ENCODE results near the gene KIAA1217. TPM values are rescaled to one million over a fixed set of nuclear protein-coding genes. Genes with fewer than 3 reads are reported as not detected.
A peak's percentile ranks its signal among the peaks of the same experiment; 100 is the strongest.

KIAA1217 gene
- total and polyA plus RNA-seq, 2 of the 4 experiments (the other 2 are of a cell fraction), result 3.4 to 4.4 TPM

DNA sequence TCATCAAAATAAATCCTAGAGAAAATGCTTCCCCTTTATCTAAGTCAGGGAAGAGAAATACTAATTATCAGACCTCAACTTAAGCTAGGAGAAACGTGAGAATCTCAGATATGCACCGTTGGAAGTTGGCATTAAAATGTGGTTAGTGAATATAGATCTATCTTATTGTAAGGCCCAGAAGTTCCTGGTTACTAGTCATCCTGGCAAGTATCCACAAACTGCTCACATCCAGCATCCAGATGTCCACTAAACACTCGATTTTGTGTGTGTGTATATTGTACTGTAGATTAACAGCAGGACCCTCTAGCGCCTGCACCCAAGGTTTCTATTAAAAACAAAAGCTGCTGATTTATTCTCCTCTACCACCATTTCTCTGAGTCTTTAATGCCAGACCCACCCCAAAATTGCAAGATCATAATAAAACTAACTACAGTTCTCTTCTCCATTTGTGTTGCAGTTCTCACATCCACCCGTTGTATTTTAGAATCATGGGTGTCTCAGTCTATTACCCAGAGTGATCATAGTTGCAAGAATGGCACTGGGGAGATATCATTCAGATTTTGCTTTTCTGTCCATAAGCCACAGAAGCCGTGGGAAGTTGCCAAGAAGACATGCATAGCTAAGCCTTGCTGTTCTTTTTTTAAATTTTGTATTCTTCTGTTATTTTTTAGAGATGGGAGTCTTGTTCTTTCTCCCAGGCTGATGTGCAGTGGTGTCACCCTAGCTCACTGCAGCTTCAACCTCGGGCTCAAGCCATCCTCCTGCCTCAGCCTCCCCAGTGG is 165.4 kb downstream of the KIAA1217 start:
- H3K79me1 ChIP-seq (ENCODE audit: low read depth in 1 of 2, low read length in 2 of 2), result no peaks in the 10 kb centered on the region
- H3K14ac ChIP-seq (replicated peaks; ENCODE audit: low read depth, low read length), result no peak overlapping the region
- no peaks in the 10 kb centered on the region for H3K36me3 ChIP-seq (ENCODE audit: control insufficient read depth, insufficient read depth, low read length)
- H2BK120ac ChIP-seq (ENCODE audit: low read depth, low read length), result no peak overlapping the region
- no peak overlapping the region for H3K56ac ChIP-seq (ENCODE audit: extremely low read depth, insufficient read depth, low read length)
- H4K8ac ChIP-seq (ENCODE audit: low read depth in 2 of 2, low read length in 2 of 2), result no peak overlapping the region
- H2AFZ ChIP-seq (replicated peaks; ENCODE audit: low read length, poor library complexity), result no peak overlapping the region
- H3K23ac ChIP-seq (ENCODE audit: low read depth, low read length), result no peak overlapping the region
- in situ Hi-C loops (cut with MboI; ENCODE audit: low sequenced_read_pairs), result loop anchor here (25.0 kb wide), 1 partner anchor 1212 kb away; no protein-coding TSS in a partner anchor
- no peak overlapping the region for H2BK20ac ChIP-seq (ENCODE audit: low read depth, low read length)
- H2BK5ac ChIP-seq (ENCODE audit: low read depth, low read length, poor library complexity, severe bottlenecking), result no peak overlapping the region
- no peak overlapping the region for H3K9ac ChIP-seq (ENCODE audit: low read depth, low read length)
- dilution Hi-C loops (cut with HindIII; ENCODE audit: low sequenced_read_pairs, unreplicated experiment), result no loop called here
- no peaks in the 10 kb centered on the region for H3K9me1 ChIP-seq (ENCODE audit: insufficient read depth, low read length)
- no peak overlapping the region for H3K4ac ChIP-seq (ENCODE audit: low read depth, low read length)
- ChIA-PET POLR2A (ENCODE audit: unreplicated experiment) (no interaction called here), CTCF (interaction anchor here (0.6 kb wide), 1 partner anchor 71 kb away, joined by 3 read pairs; no protein-coding TSS in a partner anchor)
- no peak overlapping the region for H2AK9ac ChIP-seq (replicated peaks; ENCODE audit: low read depth, low read length, poor library complexity)
- no peak overlapping the region for H2BK15ac ChIP-seq (ENCODE audit: low read depth, low read length)
- H3K18ac ChIP-seq (ENCODE audit: low read depth, low read length), result no peak overlapping the region
- no peak overlapping the region for H4K91ac ChIP-seq (ENCODE audit: insufficient read depth, low read depth, low read length)
- H4K5ac ChIP-seq (ENCODE audit: low read depth, low read length), result no peak overlapping the region
- no peaks in the 10 kb centered on the region for H4K20me1 ChIP-seq (ENCODE audit: insufficient read depth, low read length)
- ATAC-seq (ENCODE audit: low read depth) (peak; percentile 44; the same call in 1 of the 2 replicates), DNase-seq (peak; percentile 79)
- intact Hi-C loops (cut with micrococcal nuclease), result no loop called here
- no peak overlapping the region for H3K4me3 ChIP-seq (ENCODE audit: insufficient read depth, low read depth, low read length)
- H3K4me1 ChIP-seq (ENCODE audit: control insufficient read depth, insufficient read depth, low read length), result no peaks in the 10 kb centered on the region
- no CpG with 5 or more reads among the region's 7 CpGs for WGBS, 2 experiments (ENCODE audit: extremely low coverage in 2 of 2, insufficient read length in 1 of 2)
- H3K9me3 ChIP-seq (ENCODE audit: control insufficient read depth, insufficient read depth, low read length), result no peaks in the 10 kb centered on the region
- peaks cover 12% of the 10 kb centered on the region for H3K27me3 ChIP-seq (ENCODE audit: control insufficient read depth, insufficient read depth, low read length)
- no peak for TF ChIP-seq CTCF (conservative IDR thresholded peaks at IDR 0.05; ENCODE audit: low read depth, low read length)
- no peak for TF ChIP-seq NFE2L2 (IDR thresholded peaks at IDR 0.05; ENCODE audit: low read depth, low read length)
- no peak for TF ChIP-seq BHLHE40 (IDR thresholded peaks at IDR 0.05; ENCODE audit: low read depth, low read length)
- TF ChIP-seq CHD1 (IDR thresholded peaks at IDR 0.05; ENCODE audit: low read depth, low read length), result no peak
- TF ChIP-seq CEBPB (IDR thresholded peaks at IDR 0.05; ENCODE audit: low read depth, low read length), result no peak
- no peak for TF ChIP-seq SMC3 (IDR thresholded peaks at IDR 0.05; ENCODE audit: low read depth, low read length)
- no peak for TF ChIP-seq ELK1 (IDR thresholded peaks at IDR 0.05; ENCODE audit: borderline replicate concordance, low read depth, low read length)
- no peak for TF ChIP-seq RFX5 (IDR thresholded peaks at IDR 0.05; ENCODE audit: low read depth, low read length)
- TF ChIP-seq MXI1 (IDR thresholded peaks at IDR 0.05; ENCODE audit: borderline replicate concordance, low read depth, low read length), result no peak
- no peak for TF ChIP-seq MAZ (IDR thresholded peaks at IDR 0.05; ENCODE audit: borderline replicate concordance, low read depth, low read length)
- no peak for TF ChIP-seq FOS (IDR thresholded peaks at IDR 0.05; ENCODE audit: low read depth, low read length)
- no peak for TF ChIP-seq POLR2A (IDR thresholded peaks at IDR 0.05; ENCODE audit: low read depth, low read length)
- no peak for TF ChIP-seq MAFK (IDR thresholded peaks at IDR 0.05; ENCODE audit: low read depth, low read length)
- TF ChIP-seq RCOR1 (IDR thresholded peaks at IDR 0.05; ENCODE audit: insufficient replicate concordance, low read length), result no peak
- no peak for TF ChIP-seq RAD21 (IDR thresholded peaks at IDR 0.05; ENCODE audit: low read length)
- no peak overlapping the region for H3K27ac ChIP-seq (ENCODE audit: insufficient read depth, low read length)
- BruUV-seq (replicated peaks), result no TSS peak
- no peak overlapping the region for H3K4me2 ChIP-seq (ENCODE audit: low read depth, low read length)
- no peak overlapping the region for H2AK5ac ChIP-seq (ENCODE audit: low read depth, low read length)
